K562 (cell line): ENCODE results near the gene ZFP3. TPM values are rescaled to one million over a fixed set of nuclear protein-coding genes. Genes with fewer than 3 reads are reported as not detected.

ENCODE experiments used
- ATAC-seq: fragments of 200-7000 bp; cut with Tn5 transposase; 3 replicates; pipeline ENCODE4 v1.9.1; 2020; ENCODE audit warnings: moderate library complexity
- BruUV-seq: library from RNA; stranded (reverse); fragments of 400-500 nt; replicated peaks from 2 replicates; lab custom pipeline; 2021; lab: Mats Ljungman, UMichigan
- CTCF ChIA-PET: fragments of 300-600 bp; formaldehyde crosslinking; extraction: SDS; loops from one replicate; lab custom pipeline; 2021; ENCODE audit warnings: low intra/inter-chr PET ratio; lab: Yijun Ruan, JAX
- POLR2A ChIA-PET: fragments of 300-600, 350-650 bp; sonication (Branson Sonifier 250); formaldehyde crosslinking; extraction: SDS; loops from one replicate; lab custom pipeline; 2021; ENCODE audit warnings: antibody characterized with exemption, inconsistent platforms; lab: Yijun Ruan, JAX
- DNase-seq, 4 experiments: peaks; one replicate each; pipeline versions ENCODE4 v3.0.0 to v3.0.0-alpha.2; 2011 to 2018; ENCODE audit warnings: low spot score in 3 of 4, mixed read lengths in 3 of 4; ENCODE audit errors: extremely low read depth in 1 of 4
- FAIRE-seq: peaks from 2 replicates; lab custom pipeline; 2011; peaks lifted over from hg19 to GRCh38; lab: Jason Lieb, UNC
- H2AFZ ChIP-seq: 2 replicates; pipeline ENCODE4 v1.6.0; 2011; ENCODE audit warnings: low read depth, low read length, control low read depth, inconsistent platforms
- H3K27ac ChIP-seq: fragments of 200-600 bp; 3 replicates; pipeline ENCODE4 v1.8.0; 2011; ENCODE audit warnings: low read depth, mild to moderate bottlenecking, control low read depth, inconsistent platforms, low read length, moderate library complexity, mixed read lengths; ENCODE audit errors: extremely low read depth
- H3K27me3 ChIP-seq, 2 experiments: fragments of 300-600 bp in 1 of 2; 2 replicates in 1 of 2; 3 replicates in 1 of 2; pipeline versions ENCODE4 v1.6.0 to v1.8.0; 2011; ENCODE audit warnings: inconsistent platforms in 2 of 2, low read length in 2 of 2, mild to moderate bottlenecking in 1 of 2, mixed read lengths in 1 of 2, moderate library complexity in 1 of 2; ENCODE audit not compliant: control insufficient read depth in 2 of 2, insufficient read depth in 2 of 2
- H3K36me3 ChIP-seq: fragments of 300-600 bp; 3 replicates; pipeline ENCODE4 v1.8.0; 2011; ENCODE audit warnings: mild to moderate bottlenecking, low read length, inconsistent platforms; ENCODE audit not compliant: control insufficient read depth, insufficient read depth
- H3K4me1 ChIP-seq, 2 experiments: fragments of 200-600 bp in 1 of 2; replicated peaks in 1 of 2; 2 replicates in 1 of 2; 3 replicates in 1 of 2; pipeline versions ENCODE4 v1.5.1 to v1.8.0; 2011; ENCODE audit warnings: inconsistent platforms in 2 of 2, low read length in 2 of 2, mild to moderate bottlenecking in 1 of 2, mixed read lengths in 1 of 2, moderate library complexity in 1 of 2; ENCODE audit not compliant: control insufficient read depth in 2 of 2, insufficient read depth in 2 of 2
- H3K4me2 ChIP-seq: 2 replicates; pipeline ENCODE4 v1.6.1; 2011; ENCODE audit warnings: low read length, control low read depth, inconsistent platforms, mixed read lengths; ENCODE audit not compliant: insufficient read depth
- H3K4me3 ChIP-seq: fragments of 200-600 bp; sonication (generic), shearing (Covaris generic); 2 replicates; pipeline ENCODE4 v1.5.1; 2016; ENCODE audit warnings: control low read depth, inconsistent platforms
- H3K79me2 ChIP-seq: fragments of 200-600 bp; 3 replicates; pipeline ENCODE4 v1.8.0; 2011; ENCODE audit warnings: low read length, inconsistent platforms; ENCODE audit not compliant: control insufficient read depth, insufficient read depth
- H3K9ac ChIP-seq, 2 experiments: 2 replicates each; pipeline versions ENCODE4 v1.6.0 to v1.6.1; 2011; ENCODE audit warnings: low read depth in 2 of 2, low read length in 2 of 2, control low read depth in 1 of 2, inconsistent platforms in 1 of 2, mild to moderate bottlenecking in 1 of 2, mixed read lengths in 1 of 2; ENCODE audit not compliant: insufficient read depth in 1 of 2
- H3K9me1 ChIP-seq: one replicate; pipeline ENCODE4 v1.6.0; 2011; ENCODE audit warnings: inconsistent platforms, mild to moderate bottlenecking, low read length, moderate library complexity; ENCODE audit not compliant: control insufficient read depth, insufficient read depth
- H3K9me3 ChIP-seq: replicated peaks from 2 replicates; pipeline ENCODE4 v1.5.1; 2011; ENCODE audit warnings: low read depth, low read length, inconsistent platforms; ENCODE audit not compliant: control insufficient read depth, insufficient read depth
- H4K20me1 ChIP-seq: replicated peaks from 2 replicates; pipeline ENCODE4 v1.6.1; 2011; ENCODE audit warnings: low read length, inconsistent platforms, mixed read lengths; ENCODE audit not compliant: control insufficient read depth, insufficient read depth
- CGGBP1 ChIP-seq: fragments of 250-450 bp; sonication (Bioruptor Pico); IDR thresholded peaks from 2 replicates; pipeline ENCODE4 v1.9.0; 2021; ENCODE audit warnings: mild to moderate bottlenecking
- DLX4 ChIP-seq: fragments of 250-450 bp; sonication (Bioruptor Pico); IDR thresholded peaks from 2 replicates; pipeline ENCODE4 v1.6.1; 2021; ENCODE audit warnings: mild to moderate bottlenecking
- GATAD2B ChIP-seq: fragments of 450-650 bp; IDR thresholded peaks from 2 replicates; pipeline ENCODE4 v1.6.1; 2017; ENCODE audit warnings: mild to moderate bottlenecking, borderline replicate concordance
- JUN ChIP-seq, 2 experiments: sonication (generic) in 1 of 2; formaldehyde crosslinking in 1 of 2; IDR thresholded peaks; 2 replicates each; pipeline versions ENCODE4 v1.6.1 to v1.8.0; 2012 to 2022; ENCODE audit warnings: borderline replicate concordance in 2 of 2, mild to moderate bottlenecking in 2 of 2, improper control_type of control experiment in 1 of 2, low read depth in 1 of 2, low read length in 1 of 2, missing genetic modification reagents in 1 of 2
- MAFF ChIP-seq: IDR thresholded peaks from 2 replicates; pipeline ENCODE4 v1.6.1; 2012; ENCODE audit warnings: low read length, improper control_type of control experiment
- NR2C1 ChIP-seq, 2 experiments: fragments of 450-650 bp; IDR thresholded peaks; 2 replicates each; pipeline ENCODE4 v1.6.1; 2017; ENCODE audit warnings: mild to moderate bottlenecking in 2 of 2, antibody characterized with exemption in 1 of 2, inconsistent platforms in 1 of 2, missing compliant biosample characterization in 1 of 2, missing genetic modification characterization in 1 of 2
- SMAD4 ChIP-seq: fragments of 250-450 bp; sonication (Bioruptor Pico); conservative IDR thresholded peaks from 2 replicates; pipeline ENCODE4 v1.8.0; 2021; ENCODE audit warnings: inconsistent platforms, mild to moderate bottlenecking, moderate library complexity
- ZBTB33 ChIP-seq: sonication (generic); formaldehyde crosslinking; IDR thresholded peaks from 2 replicates; pipeline ENCODE4 v1.8.1; 2023; ENCODE audit warnings: mild to moderate bottlenecking, missing genetic modification reagents
- ZC3H11A ChIP-seq: IDR thresholded peaks from 2 replicates; pipeline ENCODE4 v1.6.1; 2012; ENCODE audit warnings: low read depth, low read length, improper control_type of control experiment
- WGBS: fragments of 100-300 bp; shearing (Covaris generic); methylation state at CpG from one replicate; pipeline ENCODE4 v1.1.6; 2016; ENCODE audit warnings: low coverage, mixed read lengths; ENCODE audit not compliant: insufficient coverage; ENCODE audit errors: missing lambda C conversion rate; 5-methylcytosine and 5-hydroxymethylcytosine counted together
- in situ Hi-C: fragments of 300-500 bp; cut with MboI; formaldehyde crosslinking; loops from 4 replicates; pipeline ENCODE4 v1.15.0; 2018; ENCODE audit warnings: inconsistent platforms, mixed read lengths
- intact Hi-C: fragments of 100-400 bp; cut with micrococcal nuclease; formaldehyde crosslinking; loops from 2 replicates; pipeline ENCODE4 v1.14.2; 2022
- polyA plus RNA-seq, 8 experiments: library from polyadenylated mRNA; depleted of rRNA in 4 of 8; stranded (reverse) in 5 of 8; unstranded in 3 of 8; fragments of >200 nt; fragmentation: Nextera tagmentation in 2 of 8; fragmentation: Illumina TruSeq in 1 of 8; extraction: Ambion mirVana in 2 of 8; extraction: Trizol in 1 of 8; gene quantifications; 2 replicates each; pipeline versions ENCODE4 v1.2.1 to v1.2.3, GENCODE V29; 2011 to 2014; ENCODE audit warnings: inconsistent platforms in 1 of 8, missing spikeins in 1 of 8
- total RNA-seq, 7 experiments: library from RNA; depleted of rRNA in 6 of 7; stranded (reverse); fragments of >200 nt in 6 of 7; fragmentation: Illumina TruSeq in 2 of 7; extraction: Trizol in 2 of 7; gene quantifications; 2 replicates each; pipeline versions ENCODE4 v1.2.1 to v1.2.3, GENCODE V29; 2011 to 2021; ENCODE audit warnings: low replicate concordance in 1 of 7
- TF ChIP-seq, protein P1 (sequence below): fragments of 200-400 bp; formaldehyde crosslinking; IDR thresholded peaks from 2 replicates; pipeline ENCODE4 v1.6.1; 2017; ENCODE audit warnings: mild to moderate bottlenecking, low read depth, low read length, moderate library complexity

The ZFP3 gene
- total and polyA plus RNA-seq, 9 of the 15 experiments (the other 6 are each of a cell fraction or from before 2014, with no cell fraction given) = 0.04 TPM; not detected in 8

GRCh38 chr17:5077781-5078105 lies 524 bp upstream of the ZFP3 start (continued):
- TF ChIP-seq, protein P1, sequence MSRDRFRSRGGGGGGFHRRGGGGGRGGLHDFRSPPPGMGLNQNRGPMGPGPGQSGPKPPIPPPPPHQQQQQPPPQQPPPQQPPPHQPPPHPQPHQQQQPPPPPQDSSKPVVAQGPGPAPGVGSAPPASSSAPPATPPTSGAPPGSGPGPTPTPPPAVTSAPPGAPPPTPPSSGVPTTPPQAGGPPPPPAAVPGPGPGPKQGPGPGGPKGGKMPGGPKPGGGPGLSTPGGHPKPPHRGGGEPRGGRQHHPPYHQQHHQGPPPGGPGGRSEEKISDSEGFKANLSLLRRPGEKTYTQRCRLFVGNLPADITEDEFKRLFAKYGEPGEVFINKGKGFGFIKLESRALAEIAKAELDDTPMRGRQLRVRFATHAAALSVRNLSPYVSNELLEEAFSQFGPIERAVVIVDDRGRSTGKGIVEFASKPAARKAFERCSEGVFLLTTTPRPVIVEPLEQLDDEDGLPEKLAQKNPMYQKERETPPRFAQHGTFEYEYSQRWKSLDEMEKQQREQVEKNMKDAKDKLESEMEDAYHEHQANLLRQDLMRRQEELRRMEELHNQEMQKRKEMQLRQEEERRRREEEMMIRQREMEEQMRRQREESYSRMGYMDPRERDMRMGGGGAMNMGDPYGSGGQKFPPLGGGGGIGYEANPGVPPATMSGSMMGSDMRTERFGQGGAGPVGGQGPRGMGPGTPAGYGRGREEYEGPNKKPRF = no peak
- TF ChIP-seq CGGBP1 (CRISPR knock-in tag) = no peak
- TF ChIP-seq ZC3H11A = no peak
- no peak for TF ChIP-seq DLX4

GRCh38 chr17:5080591-5080990 lies 2.3 kb downstream of the ZFP3 start:
- intact Hi-C loops = no loop called here
- POLR2A ChIA-PET = no interaction called here
- no peaks in the 10 kb centered on the region for H3K79me2 ChIP-seq
- no peak for TF ChIP-seq ZBTB33 (CRISPR knock-in tag)
- no peak for TF ChIP-seq NR2C1 (IDR thresholded peaks at IDR 0.05)
- no peak for TF ChIP-seq NR2C1 (tag; IDR thresholded peaks at IDR 0.05)
- TF ChIP-seq GATAD2B = no peak
- no peak for TF ChIP-seq MAFF
- no peak for TF ChIP-seq SMAD4 (CRISPR knock-in tag)
- no peak for TF ChIP-seq JUN (IDR thresholded peaks at IDR 0.05; ENCODE audit: borderline replicate concordance, low read depth, low read length)
- TF ChIP-seq JUN (CRISPR knock-in tag; IDR thresholded peaks at IDR 0.05; ENCODE audit: borderline replicate concordance) = no peak

More at GRCh38 chr17:5080591-5080990, 2.3 kb downstream of the ZFP3 start:
- Histone ChIP-seq H4K20me1 (no peaks in the 10 kb centered on the region), H3K9ac (no peak overlapping the region), H3K4me3 (no peak overlapping the region), H3K27ac (no peak overlapping the region), H3K9me1 (no peaks in the 10 kb centered on the region), H2AFZ (no peak overlapping the region), H3K36me3 (no peaks in the 10 kb centered on the region), H3K9me3 (no peaks in the 10 kb centered on the region), H3K4me1 (peaks cover 0 to 10% of the 10 kb centered on the region in 2 experiments; a peak in 2 of 5 replicates), H3K27me3 (peaks cover 1 to 5% of the 10 kb centered on the region in 2 experiments; a peak in 1 of 5 replicates), H3K4me2 (no peak overlapping the region)
- FAIRE-seq (no peak), DNase-seq (no peak), ATAC-seq (no peak)
- in situ Hi-C loops = no loop called here
- 3% methylated on average over 3 of the region's 3 CpGs for WGBS
- BruUV-seq = no TSS peak
- CTCF ChIA-PET = no interaction called here
